Measurements from ENCODE around the gene STT3A. TPM values are rescaled to one million over a fixed set of nuclear protein-coding genes. Genes with fewer than 3 reads are reported as not detected.

Gene STT3A
- total RNA-seq, 1 donor from 2014 or later: 202 TPM

DNA sequence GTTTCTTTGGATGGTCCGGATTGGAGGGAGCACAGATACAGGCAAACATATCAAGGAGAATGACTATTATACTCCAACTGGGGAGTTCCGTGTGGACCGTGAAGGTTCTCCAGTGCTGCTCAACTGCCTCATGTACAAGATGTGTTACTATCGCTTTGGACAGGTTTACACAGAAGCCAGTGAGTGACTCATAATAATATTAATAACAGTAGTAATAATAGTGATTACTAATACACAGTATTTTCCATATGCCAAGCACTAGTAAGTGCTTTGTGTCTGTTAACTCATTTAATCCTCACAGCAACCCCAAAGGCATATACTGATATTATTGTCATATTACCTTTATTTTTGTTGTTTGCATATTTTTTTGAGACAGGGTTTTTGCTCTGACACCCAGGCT, 25.7 kb downstream of the STT3A start:
- H3K4me3 Mint-ChIP-seq (ENCODE audit: unreplicated experiment): no peak overlapping the region
- H3K27me3 Mint-ChIP-seq (ENCODE audit: unreplicated experiment): no peaks in the 10 kb centered on the region
- peaks cover 4% of the 10 kb centered on the region for H3K4me1 Mint-ChIP-seq (ENCODE audit: unreplicated experiment)
- H3K9me3 Mint-ChIP-seq (ENCODE audit: unreplicated experiment): no peaks in the 10 kb centered on the region
- TF ChIP-seq, protein P1, sequence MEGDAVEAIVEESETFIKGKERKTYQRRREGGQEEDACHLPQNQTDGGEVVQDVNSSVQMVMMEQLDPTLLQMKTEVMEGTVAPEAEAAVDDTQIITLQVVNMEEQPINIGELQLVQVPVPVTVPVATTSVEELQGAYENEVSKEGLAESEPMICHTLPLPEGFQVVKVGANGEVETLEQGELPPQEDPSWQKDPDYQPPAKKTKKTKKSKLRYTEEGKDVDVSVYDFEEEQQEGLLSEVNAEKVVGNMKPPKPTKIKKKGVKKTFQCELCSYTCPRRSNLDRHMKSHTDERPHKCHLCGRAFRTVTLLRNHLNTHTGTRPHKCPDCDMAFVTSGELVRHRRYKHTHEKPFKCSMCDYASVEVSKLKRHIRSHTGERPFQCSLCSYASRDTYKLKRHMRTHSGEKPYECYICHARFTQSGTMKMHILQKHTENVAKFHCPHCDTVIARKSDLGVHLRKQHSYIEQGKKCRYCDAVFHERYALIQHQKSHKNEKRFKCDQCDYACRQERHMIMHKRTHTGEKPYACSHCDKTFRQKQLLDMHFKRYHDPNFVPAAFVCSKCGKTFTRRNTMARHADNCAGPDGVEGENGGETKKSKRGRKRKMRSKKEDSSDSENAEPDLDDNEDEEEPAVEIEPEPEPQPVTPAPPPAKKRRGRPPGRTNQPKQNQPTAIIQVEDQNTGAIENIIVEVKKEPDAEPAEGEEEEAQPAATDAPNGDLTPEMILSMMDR (IDR thresholded peaks at IDR 0.05; ENCODE audit: unreplicated experiment): no peak
- DNase-seq (ENCODE audit: low spot score): no peak
- H3K27ac Mint-ChIP-seq (ENCODE audit: unreplicated experiment): no peak overlapping the region
- peaks cover 22% of the 10 kb centered on the region for H3K36me3 Mint-ChIP-seq (ENCODE audit: low read depth, unreplicated experiment)

DNA sequence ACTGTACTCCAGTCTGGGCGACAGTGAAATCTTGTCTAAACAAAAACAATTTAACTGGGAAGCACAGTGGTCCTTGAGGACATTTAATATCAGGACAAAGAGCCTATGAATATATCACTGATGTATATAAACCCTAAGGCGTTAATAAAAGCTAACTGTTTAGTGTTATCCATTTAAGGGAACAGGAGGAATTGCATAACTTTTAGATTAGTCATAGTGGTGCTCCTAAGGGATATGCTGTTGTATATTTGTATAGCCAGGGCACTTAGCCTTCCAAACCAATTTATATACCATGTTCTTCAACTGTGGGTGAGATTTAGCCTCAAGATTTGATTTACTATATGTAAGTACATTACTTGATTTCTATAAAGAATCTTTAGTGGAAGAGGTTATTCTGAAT, 29.3 kb downstream of the STT3A start:
- peaks cover 19% of the 10 kb centered on the region for H3K4me1 Mint-ChIP-seq (ENCODE audit: unreplicated experiment)
- H3K27ac Mint-ChIP-seq (ENCODE audit: unreplicated experiment): no peak overlapping the region
- H3K27me3 Mint-ChIP-seq (ENCODE audit: unreplicated experiment): no peaks in the 10 kb centered on the region
- peaks cover 11% of the 10 kb centered on the region for H3K36me3 Mint-ChIP-seq (ENCODE audit: low read depth, unreplicated experiment)
- H3K4me3 Mint-ChIP-seq (ENCODE audit: unreplicated experiment): no peak overlapping the region
- TF ChIP-seq, protein P1 (IDR thresholded peaks at IDR 0.05; ENCODE audit: unreplicated experiment): no peak
- no peaks in the 10 kb centered on the region for H3K9me3 Mint-ChIP-seq (ENCODE audit: unreplicated experiment)
- no peak for DNase-seq (ENCODE audit: low spot score)

DNA sequence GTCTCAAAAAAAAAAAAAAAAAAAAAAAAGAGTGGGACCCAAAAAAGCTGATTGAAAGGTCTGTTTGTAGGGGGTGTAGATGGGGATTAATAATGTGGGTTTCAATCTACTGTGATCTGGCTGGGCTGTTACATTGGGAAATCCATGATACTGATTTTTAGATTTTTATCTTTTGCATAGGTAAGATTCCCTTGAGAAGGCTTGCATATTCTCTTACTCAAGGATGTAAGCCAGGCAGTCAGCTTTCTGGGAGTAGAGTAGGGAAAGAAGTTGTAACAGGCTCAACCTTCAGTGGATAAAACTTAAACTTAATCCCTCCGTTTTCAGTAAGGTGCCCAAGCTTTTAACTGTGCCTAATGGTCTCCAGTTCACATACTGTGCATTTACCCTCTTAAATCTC, 30.4 kb downstream of the STT3A start:
- H3K36me3 Mint-ChIP-seq (ENCODE audit: low read depth, unreplicated experiment): peaks cover 10% of the 10 kb centered on the region
- no peaks in the 10 kb centered on the region for H3K27me3 Mint-ChIP-seq (ENCODE audit: unreplicated experiment)
- peak overlapping the region; percentile 69 for H3K27ac Mint-ChIP-seq (ENCODE audit: unreplicated experiment)
- TF ChIP-seq, protein P1 (IDR thresholded peaks at IDR 0.05; ENCODE audit: unreplicated experiment): no peak
- H3K4me3 Mint-ChIP-seq (ENCODE audit: unreplicated experiment): no peak overlapping the region
- no peak for DNase-seq (ENCODE audit: low spot score)
- H3K9me3 Mint-ChIP-seq (ENCODE audit: unreplicated experiment): no peaks in the 10 kb centered on the region
- peaks cover 25% of the 10 kb centered on the region for H3K4me1 Mint-ChIP-seq (ENCODE audit: unreplicated experiment)

DNA sequence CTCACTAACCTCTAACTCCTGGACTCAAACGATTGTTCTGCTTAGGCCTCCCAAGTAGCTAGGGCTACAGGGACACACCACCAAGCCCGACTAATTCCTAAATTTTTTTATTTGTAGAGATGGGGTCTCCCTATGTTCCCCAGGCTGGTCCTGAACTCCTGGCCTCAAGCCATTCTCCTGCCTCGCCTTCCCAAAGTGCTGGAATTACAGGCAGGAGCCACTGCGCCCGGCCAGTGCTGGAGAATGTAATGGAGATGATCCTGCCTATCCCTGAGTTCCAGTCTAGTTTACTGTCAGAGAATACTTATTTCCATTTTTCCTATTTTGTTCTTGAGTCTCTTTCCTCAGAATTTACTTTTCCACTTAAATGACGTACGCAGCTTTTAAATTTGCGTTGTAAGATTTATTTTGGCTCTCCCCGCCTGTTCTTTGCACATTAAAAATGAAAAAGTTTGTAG, 32.1 kb downstream of the STT3A start, which contains the start of gene CHEK1:
Gene CHEK1 (plus strand): TSS at position 408 of the 458 bp plus-strand sequence. CDS start 1,606 bp downstream, outside the sequence.
- H3K4me1 Mint-ChIP-seq (ENCODE audit: unreplicated experiment): peaks cover 25% of the 10 kb centered on the region
- peaks cover 1% of the 10 kb centered on the region for H3K36me3 Mint-ChIP-seq (ENCODE audit: low read depth, unreplicated experiment)
- TF ChIP-seq, protein P1 (IDR thresholded peaks at IDR 0.05; ENCODE audit: unreplicated experiment): no peak
- DNase-seq (ENCODE audit: low spot score): no peak
- no peaks in the 10 kb centered on the region for H3K27me3 Mint-ChIP-seq (ENCODE audit: unreplicated experiment)
- H3K9me3 Mint-ChIP-seq (ENCODE audit: unreplicated experiment): no peaks in the 10 kb centered on the region
- peak within 1 kb of the TSS; percentile 94 for H3K4me3 Mint-ChIP-seq (ENCODE audit: unreplicated experiment)
- peak within 1 kb of the TSS; percentile 96 for H3K27ac Mint-ChIP-seq (ENCODE audit: unreplicated experiment)

DNA sequence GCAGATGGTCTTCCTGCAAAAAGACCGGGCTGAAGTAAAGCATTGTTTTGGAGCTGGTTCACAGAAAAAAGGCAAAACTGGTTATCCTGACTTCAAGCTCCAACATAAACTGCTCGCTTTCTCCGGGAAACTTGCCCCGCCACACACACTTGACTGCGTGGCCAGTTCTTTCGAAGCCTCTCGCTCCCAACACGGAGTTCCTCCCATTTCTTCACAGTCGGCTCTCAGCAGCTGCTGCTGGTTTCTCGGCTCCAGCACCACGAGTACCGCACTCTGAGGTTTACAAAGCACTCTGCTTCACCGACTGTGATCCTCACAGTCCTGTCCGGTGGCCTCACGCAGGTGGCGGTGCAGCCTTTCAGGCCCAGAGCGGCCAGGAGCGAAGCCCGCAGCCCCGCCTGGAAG, 32.6 kb downstream of the STT3A start:
- DNase-seq (ENCODE audit: low spot score): no peak
- peak overlapping the region; percentile 94 for H3K4me3 Mint-ChIP-seq (ENCODE audit: unreplicated experiment)
- TF ChIP-seq, protein P1 (IDR thresholded peaks at IDR 0.05; ENCODE audit: unreplicated experiment): no peak
- no peaks in the 10 kb centered on the region for H3K9me3 Mint-ChIP-seq (ENCODE audit: unreplicated experiment)
- H3K4me1 Mint-ChIP-seq (ENCODE audit: unreplicated experiment): peaks cover 25% of the 10 kb centered on the region
- no peaks in the 10 kb centered on the region for H3K36me3 Mint-ChIP-seq (ENCODE audit: low read depth, unreplicated experiment)
- H3K27ac Mint-ChIP-seq (ENCODE audit: unreplicated experiment): peak overlapping the region; percentile 96
- H3K27me3 Mint-ChIP-seq (ENCODE audit: unreplicated experiment): no peaks in the 10 kb centered on the region
